Tibial nerve (tissue), 4 donors: ENCODE measurements around the gene SCAF1.

Source experiments
- CTCF ChIP-seq, 5 experiments: fragments of 200-600 bp in 3 of 5; fragments of 450-650 bp in 2 of 5; sonication (generic) in 3 of 5; IDR thresholded peaks; one replicate each; pipeline ENCODE4 v1.5.1; 2016 to 2019; ENCODE audit warnings: antibody characterized with exemption in 5 of 5, mild to moderate bottlenecking in 3 of 5, moderate library complexity in 2 of 5
- EP300 ChIP-seq, 2 donors: sonication (generic); formaldehyde crosslinking; IDR thresholded peaks; one replicate each; pipeline ENCODE4 v1.6.1; 2017; ENCODE audit warnings: antibody characterized with exemption in 2 of 2, mild to moderate bottlenecking in 1 of 2
- POLR2A ChIP-seq, 2 donors: fragments of 450-650 bp; IDR thresholded peaks; one replicate each; pipeline ENCODE4 v1.6.1; 2017; ENCODE audit warnings: antibody characterized with exemption in 2 of 2, mild to moderate bottlenecking in 2 of 2, moderate library complexity in 2 of 2

- TF ChIP-seq EP300 (IDR thresholded peaks at IDR 0.05) (no peak), CTCF (IDR thresholded peaks at IDR 0.05) (no peak), POLR2A (IDR thresholded peaks at IDR 0.05) (no peak)
These were observed 54.1 kb downstream of the SCAF1 start for GRCh38 chr19:49696115-49696514.
